Non-pigmented ciliary epithelial cell (primary cell): Measurements from ENCODE around the gene CDKN1C.

Experiments
- DNase-seq: peaks from one replicate; pipeline ENCODE4 v3.0.0-alpha.2; 2010; ENCODE audit warnings: low read depth

CDKN1C gene

GRCh38 chr11:2885678-2886081 lies at the start of gene CDKN1C:
Gene CDKN1C (minus strand): TSS chr11:2885775. CDS start chr11:2885456, 319 bp downstream.
- no peak for DNase-seq

DNA sequence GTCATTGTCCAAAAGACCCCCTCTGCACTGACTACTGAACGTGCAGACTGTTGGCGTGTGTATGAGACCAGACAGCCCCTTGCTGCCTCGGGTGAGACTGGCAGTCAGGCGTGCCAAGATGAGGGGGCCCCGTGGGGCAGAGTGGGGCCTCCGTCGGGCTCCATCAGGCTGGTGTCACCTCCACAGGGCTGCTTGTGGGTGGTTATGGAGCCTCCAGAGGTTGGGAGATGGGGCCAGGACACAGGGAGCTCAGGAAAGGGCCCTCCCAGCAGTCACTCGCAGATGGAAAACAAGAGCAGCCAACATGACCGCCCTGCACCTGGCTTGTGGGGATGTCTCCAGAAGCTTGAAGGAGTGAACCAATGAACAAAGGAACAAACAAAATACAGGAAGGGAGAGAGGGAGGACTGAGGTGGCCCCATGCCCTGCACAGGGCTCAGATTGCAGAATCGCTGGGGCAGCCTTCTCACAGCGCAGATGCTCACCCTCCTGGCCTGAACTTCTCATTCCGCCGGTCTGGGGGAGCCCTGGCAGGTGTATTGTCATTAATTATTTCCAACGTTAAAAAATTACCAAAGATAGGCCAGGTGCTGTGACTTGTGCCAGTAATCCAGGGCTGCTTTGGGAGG lies 49.1 kb upstream of the CDKN1C start:
- no peak for DNase-seq

- no peak for DNase-seq
Measured at GRCh38 chr11:2934021-2934550, 48.5 kb upstream of the CDKN1C start.

DNA sequence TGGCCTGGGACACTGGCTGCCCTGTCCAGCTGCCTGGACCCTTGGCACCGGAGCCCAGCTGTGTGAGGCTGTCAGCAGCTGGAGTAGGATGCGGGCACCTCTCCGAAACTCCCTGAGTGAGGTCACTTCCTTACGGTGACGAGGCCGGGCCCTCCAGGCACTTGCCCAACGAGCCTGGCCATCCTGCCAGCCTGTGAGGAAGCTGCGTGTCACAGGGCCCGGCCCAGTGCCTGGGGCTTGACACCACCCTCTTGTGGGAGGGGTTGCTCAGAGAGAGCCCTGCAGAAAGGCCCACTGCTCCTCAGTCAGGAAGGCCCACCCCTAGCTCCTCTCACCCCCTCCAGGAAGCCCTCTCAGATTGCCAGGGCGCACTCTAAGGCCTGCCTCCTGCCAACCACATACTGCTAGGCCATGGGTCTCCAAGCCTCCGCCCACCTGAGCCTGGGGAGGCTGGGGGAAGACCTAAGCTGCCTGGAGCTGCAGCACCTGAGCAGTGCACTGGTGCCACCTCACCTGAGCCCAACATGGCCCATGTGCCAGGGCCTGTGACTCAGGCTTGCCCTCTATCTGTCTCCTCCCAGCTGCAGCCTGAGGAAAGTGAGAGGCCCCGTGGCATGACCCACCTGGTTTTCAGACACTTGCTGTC lies 47.9 kb upstream of the CDKN1C start:
- DNase-seq, result no peak

DNA sequence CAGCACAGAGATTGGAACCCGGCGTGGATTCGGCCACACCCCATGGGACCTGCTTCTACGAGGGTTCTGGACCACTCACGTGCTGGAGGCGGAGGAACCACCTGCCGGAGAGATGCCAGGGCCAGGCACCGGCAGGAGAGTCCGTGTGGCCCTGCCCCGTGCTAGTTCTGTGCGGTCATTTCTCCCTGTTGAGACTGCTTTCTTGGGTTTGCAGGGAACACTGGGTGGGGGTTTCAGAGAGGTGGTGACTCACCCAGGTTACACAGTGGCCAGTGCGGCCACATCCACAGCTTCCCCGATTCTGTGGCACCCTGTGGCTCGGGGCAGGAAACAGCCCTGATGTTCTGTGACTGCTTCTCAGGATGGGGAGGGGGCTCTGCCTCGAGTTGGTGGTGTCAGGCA lies 47.3 kb upstream of the CDKN1C start:
- no peak for DNase-seq

DNA sequence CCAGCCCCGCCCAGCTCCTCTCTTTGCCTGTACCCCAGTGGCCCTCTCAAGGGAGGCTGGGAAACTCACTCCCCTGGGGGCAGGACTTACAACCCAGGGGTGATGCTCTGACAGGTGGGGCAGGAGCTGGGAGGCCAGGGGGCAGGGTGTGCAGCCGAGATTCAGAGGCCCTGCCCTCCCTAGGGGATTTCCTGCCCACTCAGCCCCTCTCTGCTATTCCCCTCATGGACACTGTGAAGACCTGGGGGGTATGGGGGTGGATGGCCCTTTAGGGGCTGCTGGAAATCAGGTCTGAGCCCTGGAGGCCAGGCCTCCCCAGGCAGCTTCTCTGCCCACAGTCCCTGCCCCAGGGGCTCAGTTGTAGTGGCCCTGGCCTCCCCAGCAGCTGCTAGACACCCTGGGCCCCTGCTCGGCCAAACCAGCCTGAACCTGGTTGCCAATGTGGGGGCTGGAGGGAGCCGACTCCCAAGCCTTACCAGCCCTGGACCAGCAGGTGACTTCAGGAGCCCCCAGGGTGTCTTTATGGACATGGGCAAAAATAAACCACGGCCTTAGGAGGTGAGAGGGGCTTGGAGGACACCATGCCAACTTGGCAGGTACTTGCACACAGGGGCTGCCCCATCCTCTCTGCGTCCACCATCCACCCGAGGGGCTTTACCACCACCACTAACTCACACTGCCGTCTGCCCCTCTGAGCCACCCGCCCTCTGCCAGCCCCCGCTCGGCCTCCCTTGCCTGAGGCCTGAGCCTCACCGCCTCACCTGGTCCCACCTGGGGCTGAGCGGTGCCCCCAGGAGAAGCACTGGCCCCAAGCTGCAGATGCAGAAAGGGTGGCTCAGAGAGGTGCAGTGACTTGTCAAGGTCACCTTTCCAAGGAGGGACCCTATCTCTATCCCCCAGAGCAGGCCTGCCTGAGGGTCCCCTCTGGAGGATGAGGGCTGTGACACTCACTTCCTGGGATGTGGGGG lies 46.5 kb upstream of the CDKN1C start:
- no peak for DNase-seq

DNA sequence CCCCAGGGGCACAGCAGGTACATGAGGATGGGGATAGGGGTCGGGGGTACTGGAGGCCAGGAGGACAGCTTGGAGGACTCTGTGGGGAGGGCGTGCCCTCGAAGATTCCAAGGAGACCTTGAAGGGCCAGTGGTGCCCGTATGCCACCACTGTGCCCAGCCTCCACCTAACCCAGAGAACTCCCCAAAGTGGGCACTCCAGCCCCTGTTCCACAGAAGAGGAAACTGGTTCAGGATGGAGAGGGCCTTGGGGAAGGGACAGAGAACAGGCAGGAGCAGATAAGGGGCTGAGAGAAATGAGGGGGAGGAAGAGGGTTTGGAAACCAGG lies 45.8 kb upstream of the CDKN1C start:
- no peak for DNase-seq

DNA sequence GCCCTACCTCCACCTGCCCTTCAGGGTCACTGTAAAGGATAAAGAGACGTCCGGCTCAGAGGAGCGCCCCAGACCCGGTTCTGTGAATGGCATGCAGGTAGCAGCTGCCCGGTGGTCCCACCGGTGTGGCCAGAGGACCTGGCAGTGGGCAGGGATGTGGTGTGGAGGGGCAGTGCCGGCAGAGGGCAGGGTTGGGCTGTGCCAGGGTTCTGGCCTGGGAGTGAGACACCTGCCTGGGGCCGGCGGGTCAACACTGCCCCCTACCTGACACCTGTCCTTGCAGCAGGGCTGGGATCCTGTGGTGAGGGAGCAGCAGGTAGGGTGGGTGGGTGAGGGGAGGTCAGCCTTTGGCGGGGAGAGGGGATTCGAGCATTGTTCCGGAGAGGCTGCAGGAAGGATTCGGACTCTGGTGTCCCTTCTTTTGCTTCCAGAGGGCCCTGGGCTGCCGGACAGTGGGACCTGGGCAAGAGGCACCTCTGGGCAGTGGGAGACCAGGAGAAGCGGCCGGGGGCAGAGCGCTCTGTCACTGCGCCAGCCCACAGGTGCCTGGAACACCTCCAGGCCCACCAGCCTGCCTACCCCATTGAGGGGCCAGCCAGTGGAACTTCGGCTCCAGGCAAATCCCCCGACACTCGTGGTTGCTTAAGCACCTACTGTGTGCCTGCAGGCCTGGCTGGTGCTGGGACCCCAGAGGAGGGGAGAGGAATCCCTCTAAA lies 45.3 kb upstream of the CDKN1C start:
- DNase-seq, result no peak

GRCh38 chr11:2929950-2930703 lies 44.6 kb upstream of the CDKN1C start:
- no peak for DNase-seq

GRCh38 chr11:2929531-2929949 lies 44.0 kb upstream of the CDKN1C start:
- no peak for DNase-seq

DNA sequence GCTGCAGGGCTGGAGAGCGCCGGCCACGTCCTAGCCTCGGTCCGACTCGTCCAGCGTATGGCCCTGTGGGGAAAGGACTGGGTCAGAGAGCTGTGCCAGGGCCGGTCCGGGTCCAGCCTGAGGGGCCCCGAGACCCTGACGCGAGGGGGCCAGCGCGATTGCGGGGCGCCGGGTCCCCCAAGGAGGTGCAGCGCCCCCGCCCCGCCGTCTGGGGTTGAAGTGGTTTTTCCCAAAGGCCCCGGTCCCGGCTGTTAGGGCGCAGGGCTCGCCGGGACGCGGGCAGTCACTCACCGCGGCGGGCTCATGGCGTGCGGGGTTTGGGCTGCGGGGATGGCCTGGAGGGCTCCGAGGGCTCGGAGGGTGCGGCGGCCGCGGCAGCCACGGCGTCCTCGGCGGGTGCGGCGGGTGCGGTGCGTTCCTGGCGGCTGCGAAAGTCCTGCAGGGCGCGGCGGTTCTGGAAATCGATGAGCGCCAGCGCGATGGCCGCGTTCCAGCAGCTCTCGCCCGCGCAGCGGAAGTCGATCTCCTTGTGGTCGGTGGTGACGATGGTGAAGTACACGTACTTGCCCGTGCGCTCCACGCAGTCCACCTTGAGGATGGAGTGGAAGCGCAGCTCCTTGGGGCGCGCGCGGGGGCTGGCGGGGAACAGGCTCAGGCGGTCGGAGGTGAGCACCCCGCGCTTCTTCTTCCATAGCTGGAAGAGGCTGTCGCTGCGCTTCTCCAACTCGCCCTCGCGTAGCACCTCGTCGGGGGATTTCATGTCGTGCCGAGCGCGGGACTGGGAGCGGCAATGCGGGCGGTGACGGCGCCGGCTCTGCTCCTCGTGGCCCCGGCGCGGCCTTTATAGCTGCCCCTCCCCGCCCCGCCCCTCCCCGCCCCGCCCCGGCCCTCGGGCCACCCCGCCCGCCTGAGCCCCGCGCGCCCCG lies 43.3 kb upstream of the CDKN1C start, which contains the start of gene PHLDA2:
Gene PHLDA2 (minus strand): TSS at position 816 of the 926 bp plus-strand sequence. CDS start 56 bp downstream, at position 760.
- no peak for DNase-seq

GRCh38 chr11:2927851-2928604 lies 42.5 kb upstream of the CDKN1C start:
- no peak for DNase-seq

DNA sequence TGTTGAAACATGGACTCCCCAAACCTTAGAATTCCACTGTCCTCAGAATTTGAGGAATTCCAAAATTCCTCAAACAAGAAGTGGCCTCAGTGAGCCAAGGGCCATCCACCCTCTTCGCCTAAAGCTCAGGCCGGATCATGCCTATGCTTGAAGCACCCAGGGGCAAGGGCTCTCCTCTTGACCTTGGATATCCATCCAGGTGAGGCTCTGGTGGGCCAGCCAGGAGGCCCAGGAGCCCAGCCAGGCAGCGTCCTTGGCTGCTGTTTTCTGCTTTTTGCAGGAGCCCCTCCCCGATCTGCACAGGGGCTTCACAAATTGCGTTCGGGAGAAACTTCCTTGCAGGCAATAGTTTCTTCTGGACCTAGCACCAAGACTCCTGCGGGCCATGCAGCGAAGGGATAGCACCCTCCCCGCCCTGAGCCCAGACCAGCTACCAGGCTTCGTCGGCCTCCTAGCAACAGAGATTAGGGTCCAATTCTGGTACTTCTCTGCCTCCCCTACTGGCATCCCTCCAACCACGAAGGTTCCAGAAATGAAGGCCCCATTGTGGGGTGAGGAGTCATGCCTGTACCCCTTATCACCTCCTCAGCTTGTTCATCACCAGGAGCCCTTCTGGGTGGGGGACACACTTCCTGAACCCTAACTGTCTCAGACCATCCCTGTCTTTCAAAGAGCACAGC lies 41.7 kb upstream of the CDKN1C start:
- no peak for DNase-seq

- DNase-seq, result no peak
Measured at GRCh38 chr11:2926611-2927051, 41.1 kb upstream of the CDKN1C start.

DNA sequence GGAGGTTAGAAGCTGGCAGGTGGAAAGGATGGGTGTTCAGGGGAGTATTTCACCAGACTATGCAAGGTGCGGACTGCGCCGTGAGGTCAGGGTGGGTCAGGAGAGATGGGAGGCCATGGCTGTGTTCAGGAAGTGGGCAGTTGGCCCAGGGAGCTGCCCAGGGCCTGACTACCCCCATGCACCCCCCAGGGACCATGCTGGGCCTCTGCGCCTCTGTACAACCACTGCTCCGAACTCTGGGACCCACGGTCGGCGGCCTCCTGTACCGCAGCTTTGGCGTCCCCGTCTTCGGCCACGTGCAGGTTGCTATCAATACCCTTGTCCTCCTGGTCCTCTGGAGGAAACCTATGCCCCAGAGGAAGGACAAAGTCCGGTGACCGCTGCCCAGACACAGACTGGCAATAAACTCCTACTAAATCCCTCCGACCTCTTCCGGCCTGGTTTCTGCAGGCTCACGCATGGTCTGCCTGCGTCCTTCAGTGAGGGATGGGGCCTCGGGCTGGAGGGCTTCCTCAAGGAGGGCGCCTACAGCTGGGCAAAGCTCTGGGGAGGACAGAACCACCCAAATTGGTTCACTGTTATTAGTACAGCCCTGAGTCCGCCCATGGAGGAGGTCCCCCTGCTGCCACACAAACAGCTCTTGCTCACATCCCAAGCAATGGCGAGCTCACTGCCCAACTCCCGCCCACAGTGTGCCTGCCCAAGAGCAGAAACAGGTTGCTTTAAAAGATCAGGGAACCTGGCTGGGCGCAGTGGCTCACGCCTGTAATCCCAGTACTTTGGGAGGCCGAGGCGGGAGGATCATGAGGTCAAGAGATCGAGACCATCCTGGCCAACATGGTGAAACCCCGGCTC lies 39.5 kb upstream of the CDKN1C start:
- DNase-seq, result no peak

DNA sequence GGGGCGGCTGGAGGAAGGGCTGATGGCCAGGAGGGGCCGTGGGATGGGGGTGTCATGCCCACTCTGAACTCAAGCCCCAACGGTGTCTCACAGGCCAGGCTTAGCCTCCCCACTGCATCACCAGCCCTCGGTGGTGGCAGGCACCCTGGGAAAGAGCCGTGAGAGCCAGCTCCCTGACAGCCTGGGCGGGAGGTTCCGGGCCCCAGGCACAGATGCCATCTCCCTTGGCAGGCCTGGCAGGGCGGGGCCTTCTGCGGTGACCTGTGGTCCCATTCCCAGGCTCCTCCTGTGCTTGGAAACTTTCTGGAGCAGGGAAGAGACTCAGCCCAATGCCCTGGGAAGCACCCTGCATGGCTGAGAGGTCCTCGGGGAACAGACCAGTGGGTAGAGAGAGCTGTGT lies 38.8 kb upstream of the CDKN1C start:
- DNase-seq, result no peak
